Measurements from ENCODE around the gene INPP5K.

GRCh38 chr17:1455797-1456599 is 60.4 kb downstream of the INPP5K start, which contains the start of gene CRK:
- TF ChIP-seq TAF1 (IDR thresholded peaks at IDR 0.05; ENCODE audit: low read depth, low read length) (peak; percentile 73), POLR2A (IDR thresholded peaks at IDR 0.05; ENCODE audit: low read depth, low read length) (peak; percentile 73), POLR2AphosphoS5 (IDR thresholded peaks at IDR 0.05; ENCODE audit: low read depth, low read length) (peak; percentile 76), SPI1 (IDR thresholded peaks at IDR 0.05; ENCODE audit: low read depth, low read length) (no peak)

Data from GM12891 (cell line).